Embryonic facial prominence (tissue), 1 donor: ENCODE measurements around the gene HDAC7.
A peak's percentile ranks its signal among the peaks of the same experiment; 100 is the strongest.

Experiments used
- DNase-seq: peaks from one replicate; pipeline ENCODE4 v3.0.0-alpha.2; 2016; ENCODE audit errors: extremely low spot score

HDAC7 gene

GRCh38 chr12:47793015-47793681, 26.6 kb downstream of the HDAC7 start:
- DNase-seq: no peak

- DNase-seq: no peak
These were observed 27.8 kb downstream of the HDAC7 start for GRCh38 chr12:47791874-47792273.

GRCh38 chr12:47791351-47791746, 28.4 kb downstream of the HDAC7 start:
- DNase-seq: no peak

- DNase-seq: no peak
These were observed 28.9 kb downstream of the HDAC7 start for GRCh38 chr12:47790676-47791350.

- no peak for DNase-seq
These were observed 29.8 kb downstream of the HDAC7 start for GRCh38 chr12:47789712-47790489.

GRCh38 chr12:47789141-47789540, 30.6 kb downstream of the HDAC7 start:
- no peak for DNase-seq

- no peak for DNase-seq
These were observed 31.9 kb downstream of the HDAC7 start for GRCh38 chr12:47787596-47788319.

- DNase-seq: no peak
These were observed 32.9 kb downstream of the HDAC7 start for GRCh38 chr12:47786662-47787280.

GRCh38 chr12:47785887-47786661, 33.6 kb downstream of the HDAC7 start:
- DNase-seq: no peak

GRCh38 chr12:47785036-47785886, 34.4 kb downstream of the HDAC7 start:
- no peak for DNase-seq

GRCh38 chr12:47783821-47784819, 35.6 kb downstream of the HDAC7 start:
- no peak for DNase-seq

- DNase-seq: no peak
These were observed 36.5 kb downstream of the HDAC7 start for GRCh38 chr12:47783024-47783755.

- DNase-seq: no peak
These were observed 37.3 kb downstream of the HDAC7 start for GRCh38 chr12:47782372-47782770.

GRCh38 chr12:47781479-47782371, 38.0 kb downstream of the HDAC7 start:
- no peak for DNase-seq

- no peak for DNase-seq
These were observed 39.7 kb downstream of the HDAC7 start for GRCh38 chr12:47779943-47780504.

GRCh38 chr12:47779301-47779942, 40.3 kb downstream of the HDAC7 start:
- peak; percentile 69 for DNase-seq
